Measurements from ENCODE around the gene RFX3.

Gene RFX3

DNA sequence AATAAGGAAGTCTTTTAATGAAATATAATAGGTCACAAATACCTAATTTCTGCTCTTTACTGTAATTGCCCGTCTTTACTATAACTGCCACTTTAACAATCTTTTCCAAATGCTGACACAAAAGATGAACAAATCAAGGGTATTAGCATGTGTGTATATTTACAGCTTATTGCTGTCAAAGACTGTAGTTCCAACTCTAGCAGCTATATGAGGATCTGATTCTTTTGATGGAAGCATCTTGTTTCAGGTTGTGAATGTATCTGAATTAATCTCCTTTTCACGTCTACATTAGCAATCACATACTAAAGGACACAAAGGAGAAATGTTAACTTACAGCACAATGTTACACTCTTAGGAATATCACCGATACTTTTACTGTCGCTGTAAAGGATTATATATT is 27.9 kb downstream of the RFX3 start:
- TF ChIP-seq, protein P1, sequence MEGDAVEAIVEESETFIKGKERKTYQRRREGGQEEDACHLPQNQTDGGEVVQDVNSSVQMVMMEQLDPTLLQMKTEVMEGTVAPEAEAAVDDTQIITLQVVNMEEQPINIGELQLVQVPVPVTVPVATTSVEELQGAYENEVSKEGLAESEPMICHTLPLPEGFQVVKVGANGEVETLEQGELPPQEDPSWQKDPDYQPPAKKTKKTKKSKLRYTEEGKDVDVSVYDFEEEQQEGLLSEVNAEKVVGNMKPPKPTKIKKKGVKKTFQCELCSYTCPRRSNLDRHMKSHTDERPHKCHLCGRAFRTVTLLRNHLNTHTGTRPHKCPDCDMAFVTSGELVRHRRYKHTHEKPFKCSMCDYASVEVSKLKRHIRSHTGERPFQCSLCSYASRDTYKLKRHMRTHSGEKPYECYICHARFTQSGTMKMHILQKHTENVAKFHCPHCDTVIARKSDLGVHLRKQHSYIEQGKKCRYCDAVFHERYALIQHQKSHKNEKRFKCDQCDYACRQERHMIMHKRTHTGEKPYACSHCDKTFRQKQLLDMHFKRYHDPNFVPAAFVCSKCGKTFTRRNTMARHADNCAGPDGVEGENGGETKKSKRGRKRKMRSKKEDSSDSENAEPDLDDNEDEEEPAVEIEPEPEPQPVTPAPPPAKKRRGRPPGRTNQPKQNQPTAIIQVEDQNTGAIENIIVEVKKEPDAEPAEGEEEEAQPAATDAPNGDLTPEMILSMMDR (IDR thresholded peaks at IDR 0.05; ENCODE audit: low read depth, low read length) = no peak
- Histone ChIP-seq H3K27ac (no peak overlapping the region), H3K4me3 (ENCODE audit: low read depth, low read length) (no peak overlapping the region), H3K27me3 (ENCODE audit: insufficient read depth, low read depth, severe bottlenecking) (no peaks in the 10 kb centered on the region), H3K9me3 (ENCODE audit: severe bottlenecking) (no peaks in the 10 kb centered on the region), H3K36me3 (no peaks in the 10 kb centered on the region)
- DNase-seq = no peak

DNA sequence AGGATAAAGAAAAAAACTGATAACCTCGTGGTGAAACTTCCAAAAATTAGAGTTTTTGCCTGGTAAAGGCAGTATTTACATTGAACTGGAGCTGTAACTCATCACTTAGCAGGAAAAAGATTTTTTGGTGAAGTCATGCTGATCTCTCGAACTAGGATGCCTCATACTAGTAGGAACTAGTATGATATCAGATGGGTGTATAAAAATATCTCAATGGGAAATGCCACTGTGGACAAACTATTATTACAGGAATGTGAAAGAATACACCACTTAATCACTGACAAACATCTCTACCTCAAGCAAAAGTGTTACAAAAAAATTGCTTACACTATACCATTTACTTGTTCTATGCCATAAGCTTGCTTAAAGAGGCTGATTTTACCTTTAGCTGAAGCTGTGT is 28.4 kb downstream of the RFX3 start:
- no peaks in the 10 kb centered on the region for H3K36me3 ChIP-seq
- H3K27ac ChIP-seq = no peak overlapping the region
- TF ChIP-seq, protein P1 (IDR thresholded peaks at IDR 0.05; ENCODE audit: low read depth, low read length) = no peak
- no peaks in the 10 kb centered on the region for H3K27me3 ChIP-seq (ENCODE audit: insufficient read depth, low read depth, severe bottlenecking)
- H3K9me3 ChIP-seq (ENCODE audit: severe bottlenecking) = no peaks in the 10 kb centered on the region
- H3K4me3 ChIP-seq (ENCODE audit: low read depth, low read length) = no peak overlapping the region
- no peak for DNase-seq

DNA sequence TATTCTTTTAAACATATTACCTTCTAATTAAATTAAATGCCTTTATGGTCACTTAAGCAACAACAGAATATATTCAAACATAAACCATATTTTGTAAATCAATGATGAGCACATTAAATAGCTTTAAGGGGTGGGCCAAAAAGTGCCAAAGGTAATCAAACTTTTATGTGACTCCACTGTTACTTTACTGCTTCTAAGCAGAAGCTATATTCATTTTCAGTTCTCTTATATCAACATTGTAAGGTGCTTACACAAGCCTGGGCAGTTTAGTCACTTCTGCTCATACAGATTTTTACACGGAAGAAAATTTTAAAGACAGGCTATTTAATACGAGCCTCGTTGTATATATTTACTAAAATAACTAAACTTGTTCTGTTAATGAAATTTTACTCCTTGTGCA is 29.9 kb downstream of the RFX3 start:
- TF ChIP-seq, protein P1 (IDR thresholded peaks at IDR 0.05; ENCODE audit: low read depth, low read length) = no peak
- Histone ChIP-seq H3K27ac (no peak overlapping the region), H3K9me3 (ENCODE audit: severe bottlenecking) (no peaks in the 10 kb centered on the region), H3K27me3 (ENCODE audit: insufficient read depth, low read depth, severe bottlenecking) (no peaks in the 10 kb centered on the region), H3K4me3 (ENCODE audit: low read depth, low read length) (no peak overlapping the region), H3K36me3 (no peaks in the 10 kb centered on the region)
- DNase-seq = no peak

DNA sequence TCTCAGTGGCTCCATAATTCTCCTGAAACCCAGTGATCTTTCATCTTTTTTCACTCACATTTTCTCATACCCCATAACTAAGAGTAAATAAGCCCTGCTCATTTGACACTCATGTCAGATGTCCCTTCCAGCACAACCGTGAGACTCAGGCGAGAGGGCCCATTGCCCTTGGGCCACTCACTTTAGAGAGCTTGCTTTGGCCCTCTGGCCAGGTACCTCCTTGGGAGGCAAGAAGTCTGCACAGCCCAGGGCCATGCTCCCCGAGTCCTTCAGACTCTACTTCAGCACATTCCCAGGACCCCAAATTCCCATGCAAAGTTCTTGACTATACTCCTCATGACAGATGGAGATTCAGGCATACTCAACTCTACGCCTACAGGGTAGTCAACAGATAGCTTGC is 33.6 kb downstream of the RFX3 start:
- Histone ChIP-seq H3K4me3 (ENCODE audit: low read depth, low read length) (no peak overlapping the region), H3K9me3 (ENCODE audit: severe bottlenecking) (no peaks in the 10 kb centered on the region), H3K27me3 (ENCODE audit: insufficient read depth, low read depth, severe bottlenecking) (no peaks in the 10 kb centered on the region), H3K36me3 (no peaks in the 10 kb centered on the region), H3K27ac (no peak overlapping the region)
- TF ChIP-seq, protein P1 (IDR thresholded peaks at IDR 0.05; ENCODE audit: low read depth, low read length) = no peak
- DNase-seq = no peak

DNA sequence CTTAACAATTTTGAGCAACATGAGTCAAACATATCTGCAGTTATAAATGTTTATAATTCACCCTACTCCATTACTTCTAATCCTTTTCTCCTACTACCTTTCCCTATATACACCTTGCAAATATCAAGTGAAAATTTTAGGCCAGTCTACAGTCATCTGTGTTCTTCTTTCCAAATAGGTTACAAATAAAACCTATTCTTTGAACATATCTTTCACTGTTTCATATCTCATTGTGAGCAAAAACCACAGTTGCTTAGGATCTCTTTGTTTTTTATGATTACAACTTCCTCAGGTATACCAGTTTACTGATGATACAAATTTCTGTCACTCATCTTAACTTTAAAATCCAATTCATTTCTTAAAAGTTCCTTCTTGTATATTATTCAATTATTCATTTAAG is 34.4 kb downstream of the RFX3 start:
- Histone ChIP-seq H3K27me3 (ENCODE audit: insufficient read depth, low read depth, severe bottlenecking) (no peaks in the 10 kb centered on the region), H3K36me3 (no peaks in the 10 kb centered on the region), H3K27ac (no peak overlapping the region), H3K9me3 (ENCODE audit: severe bottlenecking) (no peaks in the 10 kb centered on the region), H3K4me3 (ENCODE audit: low read depth, low read length) (no peak overlapping the region)
- TF ChIP-seq, protein P1 (IDR thresholded peaks at IDR 0.05; ENCODE audit: low read depth, low read length) = no peak
- no peak for DNase-seq

DNA sequence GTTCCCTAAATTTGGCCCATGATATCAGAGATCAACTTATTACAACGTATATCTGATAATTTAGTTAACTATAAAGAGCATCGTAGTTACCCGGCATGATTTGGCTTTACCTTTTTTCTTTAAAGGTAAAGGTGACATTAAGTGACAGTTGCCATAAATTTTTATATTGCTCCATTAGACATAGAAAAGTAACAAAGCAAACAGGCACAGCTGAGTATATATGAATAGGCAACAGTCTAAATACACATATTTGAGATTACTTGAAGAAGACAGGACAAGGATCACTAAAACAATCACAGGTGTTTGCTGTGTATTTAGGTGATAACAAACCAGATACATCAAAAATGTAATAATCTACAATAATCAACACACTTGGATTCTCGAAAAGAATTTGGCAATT is 34.8 kb downstream of the RFX3 start:
- Histone ChIP-seq H3K27me3 (ENCODE audit: insufficient read depth, low read depth, severe bottlenecking) (no peaks in the 10 kb centered on the region), H3K27ac (no peak overlapping the region), H3K9me3 (ENCODE audit: severe bottlenecking) (no peaks in the 10 kb centered on the region), H3K4me3 (ENCODE audit: low read depth, low read length) (no peak overlapping the region), H3K36me3 (no peaks in the 10 kb centered on the region)
- DNase-seq = no peak
- TF ChIP-seq, protein P1 (IDR thresholded peaks at IDR 0.05; ENCODE audit: low read depth, low read length) = no peak

Data from WERI-Rb-1 (cell line).